Mesothelial cell of epicardium (in vitro differentiated cells): Measurements from ENCODE around the gene RAPGEF4. TPM values are rescaled to one million over a fixed set of nuclear protein-coding genes. Genes with fewer than 3 reads are reported as not detected.

Experiments used
- DNase-seq, 2 experiments: peaks; one replicate each; pipeline ENCODE4 v3.0.0; 2021; ENCODE audit warnings: low spot score in 2 of 2; ENCODE audit not compliant: unreplicated experiment in 2 of 2
- H3K27ac Mint-ChIP-seq: 2 replicates; pipeline ENCODE4 v1.8.0; 2021; ENCODE audit warnings: mixed read lengths
- H3K27me3 Mint-ChIP-seq: 2 replicates; pipeline ENCODE4 v1.8.0; 2021; ENCODE audit warnings: low read depth, mixed read lengths
- H3K36me3 Mint-ChIP-seq: 2 replicates; pipeline ENCODE4 v1.8.0; 2021; ENCODE audit warnings: mixed read lengths
- H3K4me1 Mint-ChIP-seq: 2 replicates; pipeline ENCODE4 v1.8.0; 2021; ENCODE audit warnings: mixed read lengths
- H3K4me3 Mint-ChIP-seq: 2 replicates; pipeline ENCODE4 v1.8.0; 2021; ENCODE audit warnings: mild to moderate bottlenecking, moderate library complexity, mixed read lengths
- H3K9me3 Mint-ChIP-seq: 2 replicates; pipeline ENCODE4 v1.8.0; 2021; ENCODE audit warnings: mixed read lengths
- CTCF ChIP-seq: fragments of 200-600 bp; sonication (generic); IDR thresholded peaks from one replicate; pipeline ENCODE4 v1.5.0; 2021; ENCODE audit warnings: antibody characterized with exemption; ENCODE audit not compliant: unreplicated experiment
- total RNA-seq: library from RNA; stranded (reverse); gene quantifications from 3 replicates; pipeline ENCODE4 v1.2.1, GENCODE V29; 2021

RAPGEF4 gene
- total RNA-seq, 1 donor from 2014 or later, result 24.7 TPM

DNA sequence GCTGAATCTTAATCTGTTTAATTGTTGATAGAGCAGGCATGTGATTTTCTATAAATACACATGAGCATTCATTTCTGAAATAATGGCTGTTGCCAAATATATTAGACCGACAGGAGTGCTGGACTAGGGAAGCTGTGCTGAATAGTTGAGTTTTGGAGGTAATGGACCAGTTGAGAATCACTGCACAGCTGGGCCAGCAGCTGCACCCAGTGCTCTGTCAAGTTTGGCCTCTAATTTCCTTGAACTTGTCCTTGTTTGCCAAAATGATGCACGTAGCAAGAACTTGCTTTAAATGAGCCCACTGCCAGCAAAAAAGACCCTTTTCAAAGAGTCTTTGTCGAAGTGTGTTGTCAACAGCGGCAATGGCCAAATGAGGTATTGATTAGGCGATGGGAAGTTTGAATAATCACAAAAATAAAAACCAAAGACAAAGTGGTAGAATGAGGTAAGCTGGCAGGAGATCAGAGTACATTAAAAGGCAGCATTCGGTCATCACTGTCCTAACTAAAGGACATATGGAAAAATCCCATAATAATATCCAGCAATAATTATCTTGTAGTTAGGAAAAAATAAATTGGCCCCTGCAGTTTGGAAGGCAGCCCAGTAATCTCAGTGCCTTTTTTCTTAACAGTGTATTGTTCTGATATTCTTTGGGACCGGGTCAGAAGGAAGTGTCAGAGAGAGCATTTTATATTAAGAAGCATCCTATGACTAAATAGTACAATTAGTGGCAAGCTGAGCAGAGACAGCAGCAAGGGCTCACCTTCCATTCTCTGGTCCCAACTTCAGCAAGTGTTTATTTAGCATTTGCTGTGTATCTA lies 126.2 kb downstream of the RAPGEF4 start:
- H3K4me1 Mint-ChIP-seq, result peaks cover 63% of the 10 kb centered on the region
- no peaks in the 10 kb centered on the region for H3K9me3 Mint-ChIP-seq

DNA sequence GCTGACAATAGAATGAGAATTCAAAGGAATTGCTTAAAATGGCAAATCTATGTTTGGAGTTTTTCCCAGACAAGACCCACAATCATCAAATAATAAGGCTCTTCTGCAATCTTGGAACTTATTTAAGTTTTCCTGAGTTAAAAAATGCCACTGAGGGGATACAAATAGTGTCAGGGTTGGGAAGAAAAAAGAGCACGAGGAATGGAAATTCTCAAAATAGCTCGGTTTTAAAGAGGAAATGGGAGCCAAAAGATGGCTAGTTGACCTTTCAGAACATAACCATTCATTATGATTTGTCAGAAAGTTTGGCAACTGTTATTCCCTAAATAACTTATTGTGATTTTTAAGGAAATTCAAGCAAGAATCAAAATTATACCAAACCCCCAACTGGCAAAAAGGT lies 127.7 kb downstream of the RAPGEF4 start:
- Mint-ChIP-seq H3K4me3 (no peak overlapping the region), H3K4me1 (peaks cover 50% of the 10 kb centered on the region), H3K36me3 (no peaks in the 10 kb centered on the region), H3K9me3 (no peaks in the 10 kb centered on the region), H3K27ac (no peak overlapping the region), H3K27me3 (no peaks in the 10 kb centered on the region)
- no peak for DNase-seq
- TF ChIP-seq CTCF, result no peak

More for the DNA sequence above, 126.2 kb downstream of the RAPGEF4 start:
- TF ChIP-seq CTCF, result no peak
- Mint-ChIP-seq H3K4me3 (no peak overlapping the region), H3K36me3 (no peaks in the 10 kb centered on the region), H3K27ac (peak overlapping the region; percentile 71), H3K27me3 (no peaks in the 10 kb centered on the region)
- DNase-seq, result no peak

DNA sequence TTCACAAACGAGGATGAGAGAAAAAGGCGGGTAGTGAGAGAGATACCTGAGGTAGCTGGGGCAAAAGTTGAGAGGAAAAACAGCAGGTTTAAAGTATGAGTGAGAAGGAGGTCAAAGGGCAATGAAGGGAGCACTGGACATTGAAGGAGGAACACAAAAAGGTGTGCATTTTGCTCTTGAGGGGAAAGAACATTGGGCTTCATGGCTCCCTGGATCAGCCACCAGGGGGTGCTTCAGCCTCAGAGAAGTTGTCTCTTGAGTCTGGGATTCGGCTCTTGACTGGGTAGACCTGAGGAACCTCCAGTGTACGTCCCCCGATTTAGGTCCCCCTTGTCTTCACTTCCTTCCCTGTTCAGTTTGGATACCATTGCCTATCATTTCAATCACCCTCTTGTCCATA lies 128.5 kb downstream of the RAPGEF4 start:
- Mint-ChIP-seq H3K27ac (no peak overlapping the region), H3K4me1 (peaks cover 48% of the 10 kb centered on the region), H3K9me3 (no peaks in the 10 kb centered on the region), H3K4me3 (no peak overlapping the region), H3K36me3 (no peaks in the 10 kb centered on the region), H3K27me3 (no peaks in the 10 kb centered on the region)
- no peak for DNase-seq
- peak; percentile 39 for TF ChIP-seq CTCF

DNA sequence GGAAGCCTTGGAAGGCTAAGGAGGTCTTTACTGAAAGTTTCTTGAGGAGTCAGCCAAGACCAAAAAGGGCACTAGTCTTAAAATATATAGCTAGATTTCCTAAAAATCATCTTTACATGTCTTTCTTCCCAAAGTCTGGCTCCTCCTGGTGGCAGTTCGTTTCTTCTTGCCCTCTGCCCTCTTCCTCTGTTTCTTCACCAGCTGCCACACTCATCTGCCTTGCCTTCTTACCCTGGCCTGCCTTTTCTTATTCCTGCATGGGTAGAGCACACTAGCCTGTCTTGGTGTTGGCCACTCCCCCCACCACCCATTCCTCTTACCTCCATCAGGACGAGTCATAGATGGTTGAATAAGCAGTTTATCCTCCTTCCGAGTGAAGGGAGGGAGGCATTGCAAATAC lies 129.8 kb downstream of the RAPGEF4 start:
- no peak for DNase-seq
- Mint-ChIP-seq H3K27me3 (no peaks in the 10 kb centered on the region), H3K9me3 (no peaks in the 10 kb centered on the region), H3K27ac (no peak overlapping the region), H3K4me3 (no peak overlapping the region), H3K36me3 (no peaks in the 10 kb centered on the region), H3K4me1 (peaks cover 47% of the 10 kb centered on the region)
- TF ChIP-seq CTCF, result no peak

- Mint-ChIP-seq H3K4me3 (no peak overlapping the region), H3K4me1 (peaks cover 29% of the 10 kb centered on the region), H3K9me3 (peaks cover 6% of the 10 kb centered on the region), H3K36me3 (peaks cover 4% of the 10 kb centered on the region), H3K27ac (peak overlapping the region; percentile 39), H3K27me3 (no peaks in the 10 kb centered on the region)
- DNase-seq, result no peak
- no peak for TF ChIP-seq CTCF
Observed at GRCh38 chr2:172869861-172870260, 134.2 kb downstream of the RAPGEF4 start.
